Testis (tissue), 3 donors: ENCODE measurements around the gene KCNIP2. TPM values are rescaled to one million over a fixed set of nuclear protein-coding genes. Genes with fewer than 3 reads are reported as not detected.

Experiments used
- DNase-seq: peaks from one replicate; pipeline ENCODE4 v3.0.0-alpha.2; 2019
- H3K27ac ChIP-seq, 2 donors: fragments of 200-600 bp; sonication (generic); one replicate each; pipeline ENCODE4 v1.5.1; 2019
- H3K27me3 ChIP-seq: fragments of 200-600 bp; sonication (generic); one replicate; pipeline ENCODE4 v1.5.1; 2019
- H3K36me3 ChIP-seq: fragments of 200-600 bp; sonication (generic); one replicate; pipeline ENCODE4 v1.5.1; 2017; ENCODE audit warnings: low read depth; ENCODE audit errors: missing control alignments
- H3K4me1 ChIP-seq: fragments of 200-600 bp; sonication (generic); one replicate; pipeline ENCODE4 v1.5.1; 2019
- H3K4me3 ChIP-seq, 2 donors: fragments of 200-600 bp; sonication (generic); one replicate each; pipeline ENCODE4 v1.5.1; 2017 to 2019
- H3K9me3 ChIP-seq: fragments of 200-600 bp; sonication (generic); one replicate; pipeline ENCODE4 v1.5.1; 2017
- CTCF ChIP-seq, 3 experiments: fragments of 450-650 bp in 2 of 3; fragments of 200-600 bp in 1 of 3; sonication (generic) in 1 of 3; IDR thresholded peaks; one replicate each; pipeline ENCODE4 v1.5.1; 2016 to 2019; ENCODE audit warnings: antibody characterized with exemption in 3 of 3, mild to moderate bottlenecking in 2 of 3, moderate library complexity in 1 of 3
- POLR2A ChIP-seq: fragments of 450-650 bp; IDR thresholded peaks from one replicate; pipeline ENCODE4 v1.6.1; 2017; ENCODE audit warnings: antibody characterized with exemption, mild to moderate bottlenecking, moderate library complexity
- WGBS, 2 donors: methylation state at CpG; one replicate each; pipeline ENCODE4 v1.1.5; 2018; 5-methylcytosine and 5-hydroxymethylcytosine counted together
- intact Hi-C: fragments of 100-400 bp; cut with DNase I; formaldehyde crosslinking; loops from one replicate; pipeline ENCODE4 v1.15.1; 2023; ENCODE audit warnings: low total_unique reads
- polyA plus RNA-seq: library from polyadenylated mRNA; stranded (reverse); fragments of 350-450 nt; fragmentation: Illumina TruSeq; extraction: RNeasy Lipid Tissue Mini Kit (QIAGEN cat#74804); gene quantifications from one replicate; pipeline ENCODE4 v1.2.3, GENCODE V29; 2014; ENCODE audit warnings: low read depth, low replicate concordance; ENCODE audit not compliant: insufficient read depth
- total RNA-seq, 2 donors: library from RNA; depleted of rRNA; stranded (reverse); fragments of >200 nt; gene quantifications; one replicate each; pipeline ENCODE4 v1.2.3, GENCODE V29; 2016

Gene KCNIP2
- total and polyA plus RNA-seq, 3 donors from 2014 or later, result 5.1 to 6.8 (median 5.6) TPM

GRCh38 chr10:101781984-101782810 lies 61.4 kb downstream of the KCNIP2 start:
- H3K9me3 ChIP-seq, result no peaks in the 10 kb centered on the region
- DNase-seq, result no peak
- WGBS, 2 donors, result 28 to 44% methylated on average over 13 to 17 of the region's 17 CpGs
- TF ChIP-seq CTCF (IDR thresholded peaks at IDR 0.05) (no peak), POLR2A (no peak)
- peaks cover 27% of the 10 kb centered on the region for H3K4me1 ChIP-seq
- no peaks in the 10 kb centered on the region for H3K36me3 ChIP-seq
- no peak overlapping the region for H3K27ac ChIP-seq
- intact Hi-C loops, result no loop called here
- H3K4me3 ChIP-seq, result peak overlapping the region; percentile 62 to 71
- no peaks in the 10 kb centered on the region for H3K27me3 ChIP-seq

GRCh38 chr10:101781655-101781983 lies 62.0 kb downstream of the KCNIP2 start:
- intact Hi-C loops, result no loop called here
- Histone ChIP-seq H3K27ac (no peak overlapping the region), H3K4me3 (no peak overlapping the region), H3K9me3 (no peaks in the 10 kb centered on the region), H3K27me3 (no peaks in the 10 kb centered on the region), H3K36me3 (no peaks in the 10 kb centered on the region), H3K4me1 (peaks cover 27% of the 10 kb centered on the region)
- no peak for DNase-seq
- WGBS, 2 donors, result 57 to 74% methylated on average over 7 of the region's 7 CpGs
- no peak for TF ChIP-seq CTCF (IDR thresholded peaks at IDR 0.05)
- no peak for TF ChIP-seq POLR2A

GRCh38 chr10:101780818-101781654 lies 62.6 kb downstream of the KCNIP2 start:
- intact Hi-C loops, result no loop called here
- Histone ChIP-seq H3K27ac (no peak overlapping the region), H3K4me3 (no peak overlapping the region), H3K27me3 (no peaks in the 10 kb centered on the region), H3K36me3 (no peaks in the 10 kb centered on the region), H3K9me3 (no peaks in the 10 kb centered on the region), H3K4me1 (peaks cover 27% of the 10 kb centered on the region)
- 66 to 72% methylated on average over 14 of the region's 14 CpGs for WGBS, 2 donors
- TF ChIP-seq CTCF (IDR thresholded peaks at IDR 0.05) (peak; percentile 65 to 77 (median 72)), POLR2A (no peak)
- DNase-seq, result peak; percentile 44

- no peaks in the 10 kb centered on the region for H3K36me3 ChIP-seq
- intact Hi-C loops, result no loop called here
- no peak for DNase-seq
- no peak overlapping the region for H3K27ac ChIP-seq
- no peaks in the 10 kb centered on the region for H3K9me3 ChIP-seq
- WGBS, 2 donors, result 25 to 28% methylated on average over 10 to 17 of the region's 17 CpGs
- no peaks in the 10 kb centered on the region for H3K27me3 ChIP-seq
- TF ChIP-seq CTCF (IDR thresholded peaks at IDR 0.05) (peak in 1 of 3 experiments; percentile 4), POLR2A (no peak)
- H3K4me1 ChIP-seq, result peaks cover 27% of the 10 kb centered on the region
- peak overlapping the region in 1 of 2 donors; percentile 23 for H3K4me3 ChIP-seq
Observed at GRCh38 chr10:101780187-101780817, 63.3 kb downstream of the KCNIP2 start.
